ENCODE results near the gene PFKFB3.

- TF ChIP-seq CTCF (IDR thresholded peaks at IDR 0.05; ENCODE audit: insufficient read depth, low read depth, low read length): no peak
- TF ChIP-seq EZH2 (IDR thresholded peaks at IDR 0.05; ENCODE audit: insufficient read depth, low read length): no peak
Observed at GRCh38 chr10:6191569-6191968, 11.2 kb upstream of the PFKFB3 start.

Measured in astrocyte (in vitro differentiated cells and primary cell).